CMK (cell line): Measurements from ENCODE around the gene GET3.
"Not testable (repeated sequence)": the region's sequence is repeated elsewhere in the genome, so short reads cannot be mapped to it uniquely, and the experiment has no call there.

ENCODE experiments used
- DNase-seq: peaks from one replicate; pipeline ENCODE4 v3.0.0-alpha.2; 2010; ENCODE audit warnings: low read depth

The GET3 gene

GRCh38 chr19:12792051-12792852 is 55.0 kb downstream of the GET3 start:
- no peak for DNase-seq

GRCh38 chr19:12792853-12793289 is 55.6 kb downstream of the GET3 start:
- DNase-seq: no peak

- peak; percentile 78 for DNase-seq
Measured at GRCh38 chr19:12793290-12794195, 56.2 kb downstream of the GET3 start.

- DNase-seq: no peak
Measured at GRCh38 chr19:12794196-12794941, 57.1 kb downstream of the GET3 start.

- no peak for DNase-seq
Measured at GRCh38 chr19:12794971-12795381, 57.7 kb downstream of the GET3 start.

DNA sequence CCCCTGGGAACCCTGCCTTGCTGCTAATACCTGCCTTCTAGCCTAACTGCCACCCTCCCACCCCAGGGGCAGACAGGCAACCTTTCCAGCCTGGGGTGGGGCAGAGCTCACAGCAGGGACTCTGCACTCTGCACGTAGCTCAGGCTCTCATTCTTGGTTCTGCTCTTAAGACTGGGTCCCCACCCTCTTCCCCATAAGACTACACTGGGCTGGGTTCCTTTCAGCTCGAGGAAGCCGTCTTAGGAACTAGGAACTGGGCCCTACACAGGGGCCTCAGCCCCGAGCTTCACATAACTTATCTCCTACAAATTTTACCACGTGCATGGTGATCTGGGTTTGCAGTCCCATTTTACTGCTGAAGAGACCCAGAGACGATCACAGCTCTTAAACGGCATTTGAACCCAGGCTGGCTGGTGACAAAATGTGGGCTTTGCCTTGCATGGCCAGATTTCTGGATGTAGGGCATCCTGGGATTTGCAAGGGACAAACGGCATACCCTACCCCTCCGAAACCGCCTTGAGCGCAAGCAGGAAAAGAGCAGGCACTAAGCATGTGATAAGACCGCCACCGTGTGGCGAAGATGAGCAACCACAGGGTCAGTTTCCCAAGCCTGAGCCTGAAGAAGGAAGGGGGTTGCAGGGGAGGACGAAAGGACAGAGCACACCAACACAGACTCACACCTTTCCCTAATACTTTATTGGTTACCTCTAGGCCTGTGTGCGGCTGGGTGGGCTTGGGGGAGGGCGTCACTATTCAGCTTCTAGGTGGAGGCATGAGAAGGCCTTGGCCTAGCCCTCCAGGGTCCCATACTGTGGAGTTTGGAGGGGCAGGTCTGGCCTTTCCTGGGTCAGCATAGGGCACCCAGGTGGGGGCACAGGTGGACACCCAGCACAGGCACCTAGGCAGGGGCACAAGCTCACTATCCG is 59.1 kb downstream of the GET3 start:
- DNase-seq: no peak

- DNase-seq: no peak
Measured at GRCh38 chr19:12797141-12797587, 59.9 kb downstream of the GET3 start.

DNA sequence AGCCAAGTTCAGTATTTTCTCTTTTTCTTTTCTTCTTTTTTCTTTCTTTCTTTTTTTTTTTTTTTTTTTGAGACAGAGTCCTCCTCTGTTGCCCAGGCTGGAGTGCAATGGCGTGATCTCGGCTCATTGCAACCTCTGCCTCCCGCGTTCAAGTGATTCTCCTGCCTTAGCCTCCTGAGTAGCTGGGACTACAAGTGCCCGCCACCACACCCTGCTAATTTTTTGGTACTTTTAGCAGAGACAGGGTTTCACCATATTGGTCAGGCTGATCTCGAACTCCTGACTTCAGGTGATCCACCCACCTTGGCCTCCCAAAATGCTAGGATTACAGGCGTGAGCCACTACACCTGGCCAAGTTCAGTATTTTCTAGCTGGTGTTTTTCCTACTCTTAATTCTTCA is 60.3 kb downstream of the GET3 start:
- DNase-seq: not testable (repeated sequence)
